HepG2 (cell line): ENCODE data around the gene OPA3. TPM values are rescaled to one million over a fixed set of nuclear protein-coding genes. Genes with fewer than 3 reads are reported as not detected.
A peak's percentile ranks its signal among the peaks of the same experiment; 100 is the strongest.

ENCODE experiments used
- CHD2 ChIP-seq: IDR thresholded peaks from 2 replicates; pipeline ENCODE4 v1.6.1; 2011; ENCODE audit warnings: low read depth, low read length, improper control_type of control experiment
- CREM ChIP-seq, 2 experiments: sonication (generic) in 1 of 2; formaldehyde crosslinking in 1 of 2; IDR thresholded peaks; 2 replicates each; pipeline versions ENCODE4 v1.4.0 to v1.6.1; 2016 to 2020; ENCODE audit warnings: antibody characterized with exemption in 1 of 2, mild to moderate bottlenecking in 1 of 2, missing genetic modification reagents in 1 of 2
- ETV5 ChIP-seq: IDR thresholded peaks from 2 replicates; pipeline ENCODE4 v1.6.1; 2018; ENCODE audit warnings: missing biosample characterization, missing genetic modification reagents, inconsistent platforms, borderline replicate concordance
- HNRNPH1 ChIP-seq: fragments of 200-400 bp; formaldehyde crosslinking; optimal IDR thresholded peaks from 2 replicates; pipeline ENCODE3; 2017; ENCODE audit warnings: mild to moderate bottlenecking, low read depth, low read length
- MAZ ChIP-seq, 2 experiments: sonication (generic) in 1 of 2; formaldehyde crosslinking in 1 of 2; IDR thresholded peaks; 2 replicates each; pipeline versions ENCODE4 v1.5.0 to v1.6.1; 2012 to 2020; ENCODE audit warnings: low read depth in 2 of 2, mild to moderate bottlenecking in 2 of 2, borderline replicate concordance in 1 of 2, improper control_type of control experiment in 1 of 2, low read length in 1 of 2, missing genetic modification reagents in 1 of 2, moderate library complexity in 1 of 2
- NFRKB ChIP-seq: fragments of 450-650 bp; IDR thresholded peaks from 2 replicates; pipeline ENCODE4 v1.6.1; 2017
- NR2F6 ChIP-seq, 2 experiments: IDR thresholded peaks; 2 replicates each; pipeline ENCODE4 v1.6.1; 2016; ENCODE audit warnings: antibody characterized with exemption in 1 of 2, mild to moderate bottlenecking in 1 of 2
- PCBP1 ChIP-seq: fragments of 200-400 bp; formaldehyde crosslinking; IDR thresholded peaks from 2 replicates; pipeline ENCODE4 v1.6.1; 2017; ENCODE audit warnings: mild to moderate bottlenecking, low read depth, low read length, borderline replicate concordance
- PPARG ChIP-seq: conservative IDR thresholded peaks from 2 replicates; pipeline ENCODE4 v1.6.1; 2016; ENCODE audit warnings: missing biosample characterization, missing genetic modification reagents
- RARA ChIP-seq: IDR thresholded peaks from 2 replicates; pipeline ENCODE4 v1.6.1; 2016; ENCODE audit warnings: missing genetic modification reagents, missing compliant biosample characterization
- SCMH1 ChIP-seq: sonication (generic); formaldehyde crosslinking; IDR thresholded peaks from 2 replicates; pipeline ENCODE4 v1.9.0; 2021; ENCODE audit warnings: missing genetic modification reagents, mild to moderate bottlenecking, borderline replicate concordance
- SMAD9 ChIP-seq: sonication (generic); formaldehyde crosslinking; IDR thresholded peaks from 2 replicates; pipeline ENCODE4 v1.5.1; 2020; ENCODE audit warnings: mild to moderate bottlenecking, missing genetic modification reagents
- TAF15 ChIP-seq: fragments of 200-400 bp; formaldehyde crosslinking; IDR thresholded peaks from one replicate; pipeline ENCODE4 v1.6.1; 2018; ENCODE audit warnings: mild to moderate bottlenecking, low read depth, low read length; ENCODE audit not compliant: poor library complexity, severe bottlenecking
- ZFP36 ChIP-seq: fragments of 150-350 bp; IDR thresholded peaks from 2 replicates; pipeline ENCODE4 v1.6.1; 2018; ENCODE audit warnings: borderline replicate concordance, low read length, low read depth; ENCODE audit not compliant: partially characterized antibody
- ZFP36L2 ChIP-seq: sonication (generic); formaldehyde crosslinking; IDR thresholded peaks from 2 replicates; pipeline ENCODE4 v1.4.0; 2020; ENCODE audit warnings: missing genetic modification reagents
- ZFYVE20 ChIP-seq: sonication (generic); formaldehyde crosslinking; IDR thresholded peaks from 2 replicates; pipeline ENCODE4 v1.8.0; 2023; ENCODE audit warnings: low read depth, mild to moderate bottlenecking, moderate library complexity, missing genetic modification reagents, borderline replicate concordance
- ZIK1 ChIP-seq: sonication (generic); formaldehyde crosslinking; IDR thresholded peaks from 2 replicates; pipeline ENCODE4 v1.5.0; 2020; ENCODE audit warnings: mild to moderate bottlenecking, low read depth, missing genetic modification reagents, borderline replicate concordance
- ZKSCAN5 ChIP-seq: sonication (generic); formaldehyde crosslinking; IDR thresholded peaks from 2 replicates; pipeline ENCODE4 v1.5.1; 2020; ENCODE audit warnings: mild to moderate bottlenecking, missing genetic modification reagents
- ZMYM4 ChIP-seq: sonication (generic); formaldehyde crosslinking; IDR thresholded peaks from 2 replicates; pipeline ENCODE4 v1.8.1; 2023; ENCODE audit warnings: mild to moderate bottlenecking, missing genetic modification reagents
- ZNF446 ChIP-seq: sonication (generic); formaldehyde crosslinking; IDR thresholded peaks from 2 replicates; pipeline ENCODE4 v1.5.0; 2020; ENCODE audit warnings: mild to moderate bottlenecking, missing genetic modification reagents
- ZNF672 ChIP-seq: sonication (generic); formaldehyde crosslinking; IDR thresholded peaks from 2 replicates; pipeline ENCODE4 v1.8.1; 2022; ENCODE audit warnings: missing genetic modification reagents
- ZNF7 ChIP-seq: IDR thresholded peaks from 2 replicates; pipeline ENCODE4 v1.6.1; 2016; ENCODE audit warnings: missing biosample characterization, missing genetic modification reagents
- ZNF746 ChIP-seq: sonication (generic); formaldehyde crosslinking; IDR thresholded peaks from 2 replicates; pipeline ENCODE4 v1.8.0; 2022; ENCODE audit warnings: mild to moderate bottlenecking, missing genetic modification reagents
- ZNF788 ChIP-seq: sonication (generic); formaldehyde crosslinking; IDR thresholded peaks from 2 replicates; pipeline ENCODE4 v1.5.0; 2020; ENCODE audit warnings: mild to moderate bottlenecking, missing genetic modification reagents, borderline replicate concordance
- ZNF891 ChIP-seq: sonication (generic); formaldehyde crosslinking; IDR thresholded peaks from 2 replicates; pipeline ENCODE4 v1.5.0; 2020; ENCODE audit warnings: mild to moderate bottlenecking, missing genetic modification reagents
- polyA plus RNA-seq, 8 experiments: library from polyadenylated mRNA; depleted of rRNA in 3 of 8; stranded (reverse) in 7 of 8; unstranded in 1 of 8; fragments of >200 nt; fragmentation: Illumina TruSeq in 4 of 8; extraction: Trizol in 4 of 8; gene quantifications; 2 replicates each; pipeline versions ENCODE4 v1.2.1 to v1.2.3, GENCODE V29; 2011 to 2016; ENCODE audit warnings: low read depth in 4 of 8, missing spikeins in 1 of 8, mixed read lengths in 1 of 8; ENCODE audit not compliant: insufficient read depth in 1 of 8
- total RNA-seq, 5 experiments: library from RNA; depleted of rRNA; stranded (reverse); fragments of >200 nt; fragmentation: Illumina TruSeq; extraction: Trizol; gene quantifications; 2 replicates each; pipeline ENCODE4 v1.2.3, GENCODE V29; 2016; ENCODE audit warnings: low read depth in 1 of 5
- TF ChIP-seq, protein P1 (sequence below): sonication (generic); formaldehyde crosslinking; IDR thresholded peaks from 2 replicates; pipeline ENCODE4 v1.5.0; 2020; ENCODE audit warnings: mild to moderate bottlenecking, low read depth, missing genetic modification reagents, borderline replicate concordance

The OPA3 gene
- total and polyA plus RNA-seq, 2 of the 13 experiments (the other 11 are each of a cell fraction or from before 2014, with no cell fraction given) = 8.3 to 17.7 TPM

DNA sequence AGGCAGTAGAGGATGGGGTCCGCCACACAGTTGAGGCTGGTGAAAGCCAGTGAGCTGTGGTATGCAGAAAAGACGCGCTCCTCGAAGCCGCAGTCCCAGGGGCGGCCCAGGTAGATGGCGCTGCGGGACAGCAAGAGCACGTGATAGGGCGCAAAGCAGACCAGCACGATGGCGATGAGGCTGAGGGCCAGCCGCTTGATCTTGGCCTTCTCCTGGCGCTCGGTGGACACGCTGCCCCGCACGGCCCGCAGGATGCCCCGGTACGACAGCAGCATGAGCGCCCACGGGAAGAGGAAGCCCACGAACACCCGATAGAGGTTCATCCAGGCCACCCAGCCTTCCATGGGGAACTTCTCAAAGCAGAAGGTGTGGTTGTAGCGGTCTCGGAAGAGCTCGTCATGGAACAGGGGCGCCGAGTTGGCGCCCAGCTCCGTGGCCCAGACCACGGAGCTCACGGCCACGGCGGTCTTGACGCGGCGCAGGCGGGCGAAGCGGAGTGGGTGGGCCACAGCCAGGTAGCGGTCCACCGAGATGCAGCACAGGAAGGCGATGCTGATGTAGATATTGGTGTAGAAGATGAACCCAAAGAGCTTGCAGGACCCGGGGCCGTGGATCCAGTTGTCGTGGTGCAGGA is 6.5 kb upstream of the OPA3 start (continued):
- TF ChIP-seq MAZ (IDR thresholded peaks at IDR 0.05; ENCODE audit: borderline replicate concordance, low read depth, low read length) (no peak), MAZ (CRISPR knock-in tag; IDR thresholded peaks at IDR 0.05; ENCODE audit: low read depth) (peak; percentile 83), RARA (CRISPR knock-in tag) (peak; percentile 55), SCMH1 (CRISPR knock-in tag) (no peak), ZNF672 (CRISPR knock-in tag) (no peak), NR2F6 (IDR thresholded peaks at IDR 0.05) (no peak), NR2F6 (CRISPR knock-in tag; IDR thresholded peaks at IDR 0.05) (peak; percentile 64; the same call in 1 of the 2 replicates), ZFP36L2 (no peak), ZIK1 (CRISPR knock-in tag) (0 out of 2 replicates have a peak, but pooled peaks have one; percentile 38), NFRKB (no peak), ZNF446 (CRISPR knock-in tag) (peak; percentile 88), ZKSCAN5 (peak; percentile 59; the same call in 1 of the 2 replicates), ZNF7 (no peak), PCBP1 (no peak), CHD2 (no peak), ZNF788 (peak; percentile 87; the same call in 1 of the 2 replicates), ZNF891 (no peak), ETV5 (peak; percentile 62), ZFP36 (no peak), ZMYM4 (CRISPR knock-in tag) (peak; percentile 74), ZNF746 (CRISPR knock-in tag) (no peak), TAF15 (no peak), CREM (IDR thresholded peaks at IDR 0.05) (no peak), CREM (CRISPR knock-in tag; IDR thresholded peaks at IDR 0.05) (no peak), HNRNPH1 (no peak), PPARG (CRISPR knock-in tag) (no peak; the same call in 1 of the 2 replicates), ZFYVE20 (CRISPR knock-in tag) (no peak), SMAD9 (CRISPR knock-in tag) (0 out of 2 replicates have a peak, but pooled peaks have one; percentile 54)
- TF ChIP-seq, protein P1, sequence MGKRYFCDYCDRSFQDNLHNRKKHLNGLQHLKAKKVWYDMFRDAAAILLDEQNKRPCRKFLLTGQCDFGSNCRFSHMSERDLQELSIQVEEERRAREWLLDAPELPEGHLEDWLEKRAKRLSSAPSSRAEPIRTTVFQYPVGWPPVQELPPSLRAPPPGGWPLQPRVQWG (CRISPR knock-in tag) = no peak
